GM19397 (cell line): ENCODE results near the gene RPL27A.
"Not testable (repeated sequence)": the region's sequence is repeated elsewhere in the genome, so short reads cannot be mapped to it uniquely, and the experiment has no call there.

ENCODE experiments used
- ATAC-seq: cut with Tn5 transposase; IDR thresholded peaks from one replicate; pipeline ENCODE4 v1.9.1; 2021; ENCODE audit warnings: mild to moderate bottlenecking, moderate library complexity; ENCODE audit not compliant: unreplicated experiment

Gene RPL27A

DNA sequence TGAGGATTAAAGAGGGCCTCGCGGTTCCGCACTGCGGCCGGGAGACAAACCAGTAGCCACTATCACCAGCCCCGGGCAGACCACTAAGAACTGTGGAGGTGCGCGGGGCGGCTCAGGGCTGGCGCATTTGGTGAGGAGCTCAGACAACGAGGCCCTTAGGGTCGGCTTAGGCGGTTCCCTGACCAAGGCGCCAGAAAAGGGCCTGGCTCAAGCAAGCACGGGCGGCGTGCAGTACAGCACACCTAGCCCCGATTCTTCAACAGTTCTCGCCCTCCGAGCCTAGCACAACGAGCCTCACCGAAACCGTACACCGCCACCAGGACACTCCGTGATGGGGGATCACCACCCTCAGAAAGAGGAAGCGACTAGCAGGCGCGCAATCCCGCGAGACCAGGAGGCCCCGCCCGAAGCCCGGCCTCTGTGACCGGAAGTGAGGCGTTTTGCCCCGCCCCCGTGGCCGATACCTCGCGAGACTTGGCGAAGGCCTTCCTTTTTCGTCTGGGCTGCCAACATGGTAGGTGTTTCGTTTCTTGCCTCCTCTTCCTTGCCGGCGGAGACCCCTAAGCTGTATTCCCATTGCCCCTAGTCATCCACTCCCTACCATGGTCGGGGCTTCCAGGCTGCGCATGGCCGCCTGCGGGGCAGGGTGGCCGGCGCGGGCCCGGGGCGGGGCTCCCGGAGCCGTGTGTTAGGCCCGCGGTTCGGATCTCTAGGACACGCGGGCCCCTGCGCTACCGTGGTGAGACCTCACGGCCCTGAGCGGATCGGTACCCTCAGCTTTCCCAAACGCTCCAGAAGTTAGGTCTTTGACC is at the start of gene RPL27A, which contains the start of gene TRIM66:
Gene RPL27A (plus strand): TSS at position 490 of the 812 bp plus-strand sequence. CDS start 22 bp downstream, at position 512.
Gene TRIM66 (minus strand): TSS at position 363 of the 812 bp plus-strand sequence. CDS start 10,391 bp downstream, outside the sequence.
- peak; percentile 93 for ATAC-seq

DNA sequence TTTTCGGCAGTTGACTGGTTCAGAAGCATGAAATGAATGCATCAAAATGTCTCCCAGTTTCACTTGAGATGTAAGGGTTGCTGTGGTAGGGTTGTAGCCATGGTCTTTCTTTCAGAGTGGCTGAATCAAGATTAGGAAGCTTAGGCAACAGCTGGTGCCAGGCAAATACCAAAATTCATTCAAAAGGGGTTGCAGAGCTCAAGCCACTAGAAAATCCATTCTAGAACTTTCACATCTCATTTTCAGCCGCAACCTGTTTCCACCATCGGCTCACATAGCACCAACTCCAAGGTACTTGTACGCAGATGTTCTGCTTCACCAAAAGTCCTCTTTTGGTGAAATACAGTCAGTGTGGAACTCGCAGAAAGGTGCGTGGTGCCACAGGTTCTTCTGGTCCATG is 48.1 kb upstream of the RPL27A start:
- no peak for ATAC-seq

DNA sequence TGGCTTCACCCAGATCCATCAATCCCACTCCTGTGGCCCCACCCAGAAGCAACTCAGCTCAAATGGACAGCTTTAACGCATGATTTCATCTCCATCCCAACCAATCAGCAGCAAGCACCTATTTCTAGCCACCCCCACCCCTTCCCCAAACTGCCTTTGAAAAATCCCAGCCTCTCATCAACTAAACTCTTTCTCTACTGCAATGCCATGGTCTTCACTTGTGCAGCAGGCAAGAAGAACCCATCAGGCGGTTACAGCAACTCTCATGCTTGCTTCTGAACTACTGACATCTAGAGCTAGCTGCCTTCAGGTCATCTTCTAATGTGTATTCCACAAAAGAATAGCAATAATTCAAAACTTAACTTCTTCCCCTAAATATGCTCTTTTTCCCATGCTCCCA is 46.5 kb upstream of the RPL27A start:
- no peak for ATAC-seq

DNA sequence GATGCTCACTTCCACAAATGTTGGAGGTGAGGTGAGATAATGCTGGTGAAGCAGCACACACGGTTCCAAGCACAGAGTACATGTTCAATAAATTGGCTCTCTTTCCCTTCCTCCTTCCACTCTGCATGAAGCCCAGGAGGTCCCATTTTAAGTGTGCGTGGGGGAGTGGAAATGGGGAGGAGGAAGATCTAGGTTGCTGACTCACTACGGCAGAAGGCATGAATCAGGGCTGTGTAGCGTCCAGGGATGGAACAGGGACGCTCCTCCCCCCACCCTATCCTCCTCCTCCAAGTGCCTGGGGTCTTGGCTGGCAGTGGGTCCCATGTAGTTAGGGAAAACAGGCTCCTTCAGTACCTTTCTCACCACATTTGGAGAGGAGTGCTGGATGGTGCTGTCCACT is 44.3 kb upstream of the RPL27A start:
- no peak for ATAC-seq

DNA sequence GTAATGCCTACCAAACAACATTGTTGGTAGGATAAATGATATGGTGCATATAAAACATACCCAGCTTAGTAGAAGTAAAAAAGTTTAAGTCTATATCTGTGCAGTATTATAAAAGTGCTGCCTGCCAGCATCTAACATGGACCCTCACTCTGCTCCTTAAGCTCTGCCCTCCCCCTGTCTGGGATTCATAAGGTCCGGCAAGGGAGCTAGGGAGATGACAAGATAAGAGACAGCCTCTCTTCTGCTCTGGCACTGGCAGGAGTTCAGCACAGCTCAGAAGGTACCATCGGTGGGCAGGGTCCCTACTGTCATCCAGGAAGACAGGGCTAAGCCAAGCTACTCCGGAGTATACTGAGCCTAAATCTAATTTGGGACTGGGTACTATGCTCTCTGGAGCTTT is 42.9 kb upstream of the RPL27A start:
- ATAC-seq = no peak

DNA sequence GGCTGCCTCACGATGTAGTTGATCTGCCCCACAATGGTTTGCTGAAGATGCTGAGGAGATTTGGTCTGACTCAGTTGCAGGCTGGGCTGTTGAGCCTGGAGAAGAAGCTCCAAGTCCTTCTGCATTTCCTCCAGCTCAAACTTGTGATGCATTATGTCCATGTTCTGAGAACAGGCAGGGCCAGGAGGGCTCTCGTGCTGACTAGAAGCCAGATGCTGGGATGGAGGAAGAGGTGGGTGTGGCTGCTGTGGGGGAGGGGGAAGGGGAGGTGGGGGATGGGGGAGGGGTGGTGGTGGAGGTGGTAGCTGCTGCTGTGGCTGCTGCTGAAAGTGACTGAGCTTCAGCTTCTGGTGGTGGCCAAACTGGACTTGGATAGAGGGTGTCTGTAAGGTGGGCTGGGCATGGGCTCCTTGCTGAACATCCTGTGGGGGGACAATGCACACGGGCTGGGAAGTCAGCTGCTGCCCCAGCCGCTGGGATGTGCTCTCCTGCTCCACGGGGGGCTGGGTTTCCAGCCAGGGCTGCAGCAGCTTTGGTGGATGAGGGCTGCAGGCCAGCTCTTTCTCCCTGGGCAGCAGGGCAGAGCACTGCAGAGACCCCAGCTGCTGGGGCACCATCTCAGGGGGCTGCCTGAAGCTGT is 42.2 kb upstream of the RPL27A start:
- no peak for ATAC-seq

DNA sequence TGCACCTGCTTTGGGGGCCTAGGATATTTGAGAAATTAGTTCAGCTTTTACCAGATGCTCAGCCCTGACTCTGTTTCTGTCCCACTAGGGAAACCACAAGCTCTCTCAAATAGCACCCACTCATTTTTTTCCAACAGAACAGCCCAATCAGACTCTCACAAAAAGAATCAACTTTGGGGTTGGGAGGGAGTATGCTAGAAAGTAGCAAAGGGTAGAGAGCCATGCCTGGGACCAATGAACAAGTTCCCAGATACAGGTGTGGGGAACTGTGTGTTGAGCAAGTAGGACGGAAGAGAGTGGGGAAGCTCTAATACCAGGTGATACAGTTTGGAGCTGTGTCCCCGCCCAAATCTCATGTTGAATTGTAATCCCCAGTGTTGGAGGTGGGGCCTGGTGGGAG is 41.3 kb upstream of the RPL27A start:
- no peak for ATAC-seq

DNA sequence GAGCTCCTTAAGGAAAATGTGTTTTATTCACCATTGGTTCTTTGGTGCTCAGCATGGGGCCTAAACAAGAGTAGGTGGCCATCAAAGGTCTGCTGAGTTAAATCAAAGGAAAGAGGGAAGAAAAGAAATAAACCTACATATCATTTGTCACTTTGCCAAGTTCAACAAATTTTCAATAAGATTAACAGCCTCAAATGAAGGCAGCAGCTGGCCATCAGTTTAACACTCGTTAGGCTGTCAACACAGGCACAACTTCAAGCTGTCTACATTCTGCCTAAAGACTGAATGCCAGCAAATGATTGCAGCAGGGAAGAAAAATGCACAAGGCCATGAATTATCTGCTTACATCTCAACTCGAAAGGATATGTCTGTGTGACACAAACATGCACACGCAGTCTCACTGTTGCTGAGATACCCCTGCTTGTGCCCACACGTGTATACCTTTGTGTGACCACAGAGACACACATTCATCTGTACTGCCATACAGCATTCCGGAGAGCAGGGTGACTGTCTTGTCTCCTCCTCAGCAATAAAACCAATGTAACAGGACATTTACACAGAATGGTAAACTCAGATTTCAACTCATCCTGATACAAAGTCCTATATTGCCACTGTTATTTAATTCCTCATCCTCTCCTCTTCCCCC is 40.3 kb upstream of the RPL27A start:
- ATAC-seq = no peak

DNA sequence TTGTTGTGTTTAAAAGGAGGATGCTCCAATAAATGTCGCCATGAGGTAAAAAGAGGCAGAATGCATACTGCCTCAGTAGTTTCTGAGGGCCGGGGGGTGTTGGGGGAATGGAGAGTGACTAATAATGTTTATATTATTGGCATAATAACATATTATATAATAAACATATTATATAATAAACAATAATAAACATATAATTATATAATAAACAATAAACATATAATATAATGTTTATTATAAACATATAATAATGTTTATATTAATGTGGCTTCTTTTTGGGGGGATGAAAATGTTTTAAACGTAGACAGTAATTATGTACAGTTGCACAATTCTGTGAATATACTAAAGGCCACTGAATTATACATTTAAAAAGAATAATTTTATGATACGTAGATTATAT is 35.7 kb upstream of the RPL27A start:
- ATAC-seq = no peak

DNA sequence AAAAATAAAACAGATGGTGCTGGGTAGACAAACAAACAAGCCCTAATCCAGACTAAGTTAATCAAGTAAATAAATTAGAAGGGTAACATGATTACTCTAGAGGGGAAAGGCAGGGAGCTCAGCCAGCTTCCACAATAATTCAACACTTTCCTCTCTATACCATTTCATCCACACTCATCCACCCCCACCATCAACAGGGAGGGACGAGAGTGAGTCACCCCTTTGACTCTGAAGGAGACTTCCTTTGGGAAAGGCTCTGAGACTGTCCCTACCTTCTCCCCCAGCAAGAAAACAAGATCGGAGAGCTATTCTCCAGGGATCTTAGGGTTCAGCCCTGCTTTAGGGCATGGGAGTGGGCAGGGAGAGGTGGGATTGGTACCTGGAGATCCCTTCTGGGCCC is 33.2 kb upstream of the RPL27A start:
- ATAC-seq = no peak

DNA sequence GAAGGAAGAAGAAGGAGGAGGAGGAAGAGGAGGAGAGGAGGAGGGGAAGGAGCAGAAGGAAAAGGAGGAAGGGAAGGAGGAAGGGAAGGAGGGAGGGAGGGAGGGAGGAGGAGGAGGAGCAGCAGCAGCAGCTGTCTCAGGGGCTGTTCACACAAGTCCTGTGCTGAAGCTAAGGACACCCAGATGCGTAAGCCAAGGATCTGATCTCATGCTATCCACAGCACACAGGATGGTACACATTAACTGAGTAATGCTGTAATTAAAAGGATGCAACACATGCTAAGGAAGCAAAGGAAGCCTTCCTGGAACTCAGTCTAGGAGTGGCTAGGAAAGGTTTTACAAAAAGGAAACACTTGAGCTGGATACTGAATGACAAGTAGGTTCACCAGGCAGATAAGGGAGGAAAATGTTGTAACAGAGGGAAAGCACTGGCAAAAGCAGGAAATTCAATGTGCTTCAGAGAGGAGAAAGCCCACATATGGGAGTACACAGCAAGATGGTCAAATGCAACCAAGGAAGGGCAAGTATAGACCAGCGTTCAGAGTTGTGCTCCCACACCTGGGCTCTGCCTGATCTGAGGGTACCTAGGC is 32.1 kb upstream of the RPL27A start:
- ATAC-seq = no peak

DNA sequence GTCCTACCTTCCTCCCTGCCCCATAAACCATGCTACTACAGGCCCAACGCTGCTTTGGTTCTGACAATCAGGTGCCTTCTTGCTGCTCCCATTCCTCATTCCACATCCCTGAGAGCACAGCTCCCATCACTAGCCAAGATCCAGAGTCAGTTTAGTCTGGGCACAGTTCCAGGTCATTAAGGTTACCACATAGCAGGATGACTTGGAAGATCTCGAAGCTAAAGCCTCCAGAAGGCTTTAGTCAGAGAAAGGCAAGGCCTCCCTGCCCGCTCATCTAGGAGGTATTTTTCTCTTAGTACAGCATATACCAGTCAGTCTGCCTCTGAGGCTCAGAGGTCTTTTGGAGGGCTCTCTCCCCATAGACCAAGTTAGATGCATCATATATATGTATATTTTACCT is 30.5 kb upstream of the RPL27A start:
- no peak for ATAC-seq

DNA sequence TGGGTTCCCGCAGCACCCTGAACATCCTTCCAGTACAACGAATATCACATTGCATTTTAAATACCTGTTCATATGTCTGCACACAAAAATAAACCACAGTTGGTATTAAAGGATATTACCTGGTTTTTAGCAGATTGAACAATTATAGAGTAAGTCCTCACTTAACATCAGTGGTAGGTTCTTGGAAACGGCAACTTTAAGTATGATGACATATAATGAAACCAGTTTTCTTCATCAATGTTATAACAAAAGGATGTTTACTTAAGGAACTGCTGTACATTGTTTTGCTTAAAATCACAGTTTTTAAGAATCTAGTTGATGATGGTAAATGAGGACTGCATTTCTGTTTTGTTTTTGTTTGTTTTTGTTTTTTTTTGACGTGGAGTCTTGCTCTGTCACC is 28.1 kb upstream of the RPL27A start:
- no peak for ATAC-seq

DNA sequence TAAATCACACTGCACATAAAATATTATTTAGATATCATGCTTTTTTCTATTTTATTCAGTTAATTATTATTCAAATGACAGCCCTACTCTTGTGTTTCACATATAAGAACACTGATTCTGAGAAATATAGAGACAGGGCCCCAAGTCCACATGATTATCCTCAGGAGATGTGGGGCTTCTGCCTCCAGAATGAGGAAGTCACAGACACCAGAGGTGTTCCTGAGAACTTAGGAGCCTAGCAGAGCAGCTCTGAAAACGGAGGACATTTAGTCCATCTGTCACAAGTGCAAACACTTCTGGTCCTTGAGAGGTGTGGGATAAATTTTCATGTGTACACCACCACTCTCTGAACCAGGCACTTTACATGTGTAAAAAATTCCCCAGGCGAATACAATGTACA is 26.3 kb upstream of the RPL27A start:
- ATAC-seq = no peak

DNA sequence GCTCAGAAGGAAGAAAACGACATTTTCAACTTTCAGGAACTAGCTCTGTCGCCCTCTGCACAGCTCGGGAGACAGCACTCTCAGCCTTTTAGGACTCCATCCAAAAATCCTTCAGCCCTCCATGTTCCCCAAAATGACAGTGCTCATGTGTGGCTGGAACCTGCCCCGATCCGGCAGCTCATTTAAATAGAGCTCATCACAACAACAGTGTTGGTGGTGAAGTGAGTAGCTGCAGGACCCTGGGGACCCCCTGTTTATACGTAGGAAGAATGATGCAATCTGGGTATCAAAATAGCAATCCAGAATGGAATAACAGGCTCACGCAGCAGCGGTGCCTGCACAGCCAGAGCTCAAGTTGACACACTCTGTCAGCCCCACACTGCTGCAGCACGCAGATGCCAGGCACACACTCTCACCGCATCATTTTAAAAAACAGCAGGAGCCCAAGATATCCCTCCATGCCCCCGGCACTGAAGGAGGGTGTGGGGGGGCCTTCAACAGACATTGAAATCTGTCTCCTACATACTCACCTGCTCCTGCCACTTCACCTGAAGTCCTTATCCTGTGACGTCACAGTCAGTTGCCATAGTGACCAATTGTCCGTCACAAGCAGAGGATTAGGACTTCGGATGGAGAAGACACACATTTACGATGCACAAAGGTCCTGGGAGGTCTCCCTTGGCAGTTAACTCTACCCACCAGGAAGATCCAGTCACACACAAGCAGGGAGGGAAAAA is 24.1 kb upstream of the RPL27A start:
- no peak for ATAC-seq

DNA sequence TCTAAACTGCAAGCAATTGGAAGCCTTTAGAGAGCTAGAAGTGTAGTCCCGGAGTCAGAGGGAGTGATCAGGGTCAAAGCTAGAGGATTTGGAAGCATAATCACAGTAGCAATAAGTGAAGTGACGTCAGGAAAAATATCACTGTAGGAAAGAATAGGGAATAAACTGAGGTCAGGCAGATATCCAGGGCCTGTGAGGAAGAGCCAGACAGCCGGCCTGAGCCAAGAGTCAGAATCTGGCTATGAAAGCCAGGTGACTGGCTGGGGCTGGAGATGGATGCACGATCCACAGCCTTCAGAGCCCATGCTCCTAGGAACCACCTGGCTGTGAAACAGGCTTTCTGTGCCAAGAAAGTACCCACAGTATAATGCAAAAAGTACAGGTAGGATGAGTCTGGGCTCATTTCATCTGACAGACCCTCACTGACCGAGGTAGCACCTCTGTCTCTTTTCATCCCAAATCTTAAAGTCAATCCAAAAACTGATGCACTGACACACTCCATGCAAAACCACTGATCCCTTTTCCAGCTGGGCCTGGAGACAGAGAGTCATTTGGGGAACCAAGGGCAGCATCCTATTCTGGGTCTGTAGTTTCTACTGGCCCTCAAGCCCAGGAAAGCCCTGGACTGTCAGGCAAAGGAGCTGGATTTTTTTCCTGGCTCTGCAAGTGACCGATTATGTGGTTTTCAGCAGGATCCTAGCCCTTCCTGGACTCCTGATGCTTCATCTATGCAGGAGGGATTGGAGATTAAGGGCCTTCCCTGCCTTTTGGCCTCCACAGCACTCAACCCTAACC is 21.4 kb upstream of the RPL27A start:
- no peak for ATAC-seq

DNA sequence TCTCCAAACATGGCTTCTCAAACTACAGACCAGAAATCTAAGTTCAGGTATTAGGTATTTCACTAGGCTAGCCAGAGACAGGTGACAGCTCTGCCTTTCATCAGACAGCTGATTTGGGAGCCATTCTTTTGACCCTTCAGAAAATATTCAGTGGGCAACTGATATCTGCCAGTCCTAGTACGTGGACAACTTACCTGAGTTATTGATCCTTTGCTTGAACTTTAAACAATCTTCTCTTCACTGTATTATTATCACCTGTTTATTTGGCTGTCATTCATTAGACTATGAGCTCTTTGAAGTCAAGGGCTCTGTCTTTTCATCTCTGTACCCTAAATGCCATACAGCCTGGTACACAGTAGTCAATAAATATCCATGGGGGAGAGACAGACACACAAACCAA is 17.4 kb upstream of the RPL27A start:
- no peak for ATAC-seq

DNA sequence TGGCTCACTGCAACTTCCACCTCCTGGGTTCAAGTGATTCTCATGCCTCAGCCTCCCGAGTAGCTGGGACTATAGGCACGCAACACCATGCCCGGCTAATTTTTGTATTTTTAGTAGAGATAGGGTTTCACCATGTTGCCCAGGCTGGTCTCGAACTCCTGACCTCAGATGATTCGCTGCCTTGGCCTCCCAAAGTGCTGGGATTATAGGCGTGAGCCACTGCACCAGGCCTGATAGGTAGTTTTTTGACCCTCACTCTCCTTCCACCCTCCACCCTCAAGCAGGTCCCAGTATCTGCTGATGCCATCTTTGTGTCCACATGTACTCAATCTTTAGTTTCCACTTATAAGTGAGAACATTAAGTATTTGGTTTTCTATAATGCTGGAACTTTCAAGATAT is 12.5 kb upstream of the RPL27A start:
- not testable (repeated sequence) for ATAC-seq

DNA sequence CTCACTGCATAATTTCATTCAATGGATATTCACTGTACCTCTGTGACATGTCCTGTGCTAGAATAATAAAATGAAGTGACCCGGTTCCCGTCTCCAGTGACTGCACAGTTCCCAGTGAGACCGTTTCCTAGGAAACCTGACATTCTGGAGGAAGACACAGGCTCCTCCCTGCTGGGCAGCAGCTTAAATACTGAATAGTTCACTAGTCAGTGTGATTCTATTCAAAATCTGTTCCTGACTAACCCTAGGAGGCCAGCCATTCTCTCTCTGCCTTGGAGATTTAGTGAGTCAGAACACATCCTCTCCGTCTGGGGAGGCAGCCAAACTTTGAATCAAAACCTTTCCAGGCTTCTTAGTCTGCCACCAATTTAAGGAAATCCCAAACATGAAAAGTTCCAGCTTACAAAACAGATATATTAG is 11.4 kb upstream of the RPL27A start:
- ATAC-seq = no peak

DNA sequence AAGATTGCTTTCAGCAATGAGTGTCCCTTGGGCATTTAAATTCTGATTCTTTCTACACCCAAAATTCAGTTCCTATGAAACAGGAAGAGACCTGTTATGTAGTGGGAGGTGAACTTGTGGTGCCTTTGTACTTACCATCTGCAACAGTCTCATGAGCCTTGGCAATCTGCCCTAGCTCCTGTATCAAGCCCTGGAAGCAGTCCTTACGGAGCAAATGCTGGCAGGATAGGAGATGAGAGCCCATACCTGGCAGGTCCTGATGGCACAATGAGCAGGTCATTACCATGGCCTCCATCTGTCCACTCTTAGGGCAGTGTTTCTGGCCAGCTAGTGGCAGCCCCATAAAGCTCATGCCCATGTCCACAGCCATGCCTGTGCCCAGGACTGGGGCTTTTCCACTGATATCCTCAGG is 10.9 kb upstream of the RPL27A start:
- ATAC-seq = no peak
